GM13976 (cell line): ENCODE data around the gene EPC1.
A peak's percentile ranks its signal among the peaks of the same experiment; 100 is the strongest.
"Not testable (repeated sequence)": the region's sequence is repeated elsewhere in the genome, so short reads cannot be mapped to it uniquely, and the experiment has no call there.

Source experiments
- DNase-seq: peaks from one replicate; pipeline ENCODE4 v3.0.0; 2012; ENCODE audit warnings: low spot score
- in situ Hi-C: fragments of 300-500 bp; cut with MboI; formaldehyde crosslinking; loops from one replicate; pipeline ENCODE4 v1.12.0; 2022; ENCODE audit warnings: low sequenced_read_pairs, mixed read lengths, inconsistent platforms; ENCODE audit not compliant: unreplicated experiment
- TF ChIP-seq, protein P1 (sequence below): IDR thresholded peaks from 2 replicates; pipeline ENCODE4 v1.5.1; 2012; ENCODE audit warnings: borderline replicate concordance, mild to moderate bottlenecking; ENCODE audit not compliant: insufficient read depth; ENCODE audit errors: extremely low read depth, missing control alignments, control extremely low read depth

The EPC1 gene, protein sequence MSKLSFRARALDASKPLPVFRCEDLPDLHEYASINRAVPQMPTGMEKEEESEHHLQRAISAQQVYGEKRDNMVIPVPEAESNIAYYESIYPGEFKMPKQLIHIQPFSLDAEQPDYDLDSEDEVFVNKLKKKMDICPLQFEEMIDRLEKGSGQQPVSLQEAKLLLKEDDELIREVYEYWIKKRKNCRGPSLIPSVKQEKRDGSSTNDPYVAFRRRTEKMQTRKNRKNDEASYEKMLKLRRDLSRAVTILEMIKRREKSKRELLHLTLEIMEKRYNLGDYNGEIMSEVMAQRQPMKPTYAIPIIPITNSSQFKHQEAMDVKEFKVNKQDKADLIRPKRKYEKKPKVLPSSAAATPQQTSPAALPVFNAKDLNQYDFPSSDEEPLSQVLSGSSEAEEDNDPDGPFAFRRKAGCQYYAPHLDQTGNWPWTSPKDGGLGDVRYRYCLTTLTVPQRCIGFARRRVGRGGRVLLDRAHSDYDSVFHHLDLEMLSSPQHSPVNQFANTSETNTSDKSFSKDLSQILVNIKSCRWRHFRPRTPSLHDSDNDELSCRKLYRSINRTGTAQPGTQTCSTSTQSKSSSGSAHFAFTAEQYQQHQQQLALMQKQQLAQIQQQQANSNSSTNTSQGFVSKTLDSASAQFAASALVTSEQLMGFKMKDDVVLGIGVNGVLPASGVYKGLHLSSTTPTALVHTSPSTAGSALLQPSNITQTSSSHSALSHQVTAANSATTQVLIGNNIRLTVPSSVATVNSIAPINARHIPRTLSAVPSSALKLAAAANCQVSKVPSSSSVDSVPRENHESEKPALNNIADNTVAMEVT

DNA sequence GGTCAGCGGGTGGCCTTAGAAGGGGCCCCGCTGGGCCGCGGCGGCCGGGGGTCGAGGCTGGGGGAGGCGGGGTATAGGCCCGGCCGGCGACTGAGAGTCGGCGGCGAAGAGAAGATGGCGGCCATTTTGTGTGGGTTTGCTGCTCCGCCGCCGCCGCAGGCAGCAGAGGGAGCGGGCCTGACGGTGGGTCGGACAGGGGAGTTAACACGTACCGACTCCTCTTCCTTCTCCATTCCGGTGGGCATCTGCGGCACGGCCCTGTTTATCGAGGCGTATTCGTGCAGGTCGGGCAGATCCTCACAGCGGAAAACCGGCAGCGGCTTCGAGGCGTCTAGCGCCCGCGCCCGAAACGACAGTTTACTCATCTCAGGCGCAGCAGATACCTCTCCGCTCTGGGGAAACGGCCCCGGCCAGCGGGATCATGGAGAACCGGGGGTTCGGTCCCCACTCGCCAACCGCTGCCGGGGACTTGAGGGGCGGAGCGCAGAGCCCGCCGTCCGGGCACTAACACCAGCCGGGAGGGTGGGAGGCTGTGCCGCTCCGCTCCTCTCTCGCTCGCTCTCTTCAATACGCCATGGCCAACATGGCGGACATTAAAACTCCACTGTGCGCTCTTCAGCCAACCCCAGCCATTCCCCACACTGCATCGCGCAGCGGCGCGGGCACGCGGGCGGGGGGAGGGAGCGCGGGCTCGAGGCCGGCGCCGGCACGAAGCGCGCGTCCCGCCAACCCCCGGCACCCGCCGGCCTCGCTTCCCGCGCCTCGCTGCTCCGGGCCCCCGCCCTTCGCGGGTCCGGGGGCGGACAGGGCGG is at the start of gene EPC1:
TSS of gene EPC1 (minus strand) at position 608 of the 812 bp plus-strand sequence. CDS start at position 365, 243 bp downstream.
- peak; percentile 94 for DNase-seq
- TF ChIP-seq, protein P1, sequence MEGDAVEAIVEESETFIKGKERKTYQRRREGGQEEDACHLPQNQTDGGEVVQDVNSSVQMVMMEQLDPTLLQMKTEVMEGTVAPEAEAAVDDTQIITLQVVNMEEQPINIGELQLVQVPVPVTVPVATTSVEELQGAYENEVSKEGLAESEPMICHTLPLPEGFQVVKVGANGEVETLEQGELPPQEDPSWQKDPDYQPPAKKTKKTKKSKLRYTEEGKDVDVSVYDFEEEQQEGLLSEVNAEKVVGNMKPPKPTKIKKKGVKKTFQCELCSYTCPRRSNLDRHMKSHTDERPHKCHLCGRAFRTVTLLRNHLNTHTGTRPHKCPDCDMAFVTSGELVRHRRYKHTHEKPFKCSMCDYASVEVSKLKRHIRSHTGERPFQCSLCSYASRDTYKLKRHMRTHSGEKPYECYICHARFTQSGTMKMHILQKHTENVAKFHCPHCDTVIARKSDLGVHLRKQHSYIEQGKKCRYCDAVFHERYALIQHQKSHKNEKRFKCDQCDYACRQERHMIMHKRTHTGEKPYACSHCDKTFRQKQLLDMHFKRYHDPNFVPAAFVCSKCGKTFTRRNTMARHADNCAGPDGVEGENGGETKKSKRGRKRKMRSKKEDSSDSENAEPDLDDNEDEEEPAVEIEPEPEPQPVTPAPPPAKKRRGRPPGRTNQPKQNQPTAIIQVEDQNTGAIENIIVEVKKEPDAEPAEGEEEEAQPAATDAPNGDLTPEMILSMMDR = no peak
- in situ Hi-C loops = loop anchor here (10.0 kb wide), 2 partner anchors 92 to 152 kb away; no protein-coding TSS in a partner anchor

- TF ChIP-seq, protein P1 = no peak
- no peak for DNase-seq
- in situ Hi-C loops = no loop called here
These were observed 47.0 kb upstream of the EPC1 start for GRCh38 chr10:32393911-32394310.

GRCh38 chr10:32392284-32392683 is 45.3 kb upstream of the EPC1 start:
- in situ Hi-C loops, DNase-seq: not testable (repeated sequence)

- TF ChIP-seq, protein P1 = no peak
- in situ Hi-C loops = no loop called here
- no peak for DNase-seq
These were observed 43.2 kb upstream of the EPC1 start for GRCh38 chr10:32390193-32390592.

DNA sequence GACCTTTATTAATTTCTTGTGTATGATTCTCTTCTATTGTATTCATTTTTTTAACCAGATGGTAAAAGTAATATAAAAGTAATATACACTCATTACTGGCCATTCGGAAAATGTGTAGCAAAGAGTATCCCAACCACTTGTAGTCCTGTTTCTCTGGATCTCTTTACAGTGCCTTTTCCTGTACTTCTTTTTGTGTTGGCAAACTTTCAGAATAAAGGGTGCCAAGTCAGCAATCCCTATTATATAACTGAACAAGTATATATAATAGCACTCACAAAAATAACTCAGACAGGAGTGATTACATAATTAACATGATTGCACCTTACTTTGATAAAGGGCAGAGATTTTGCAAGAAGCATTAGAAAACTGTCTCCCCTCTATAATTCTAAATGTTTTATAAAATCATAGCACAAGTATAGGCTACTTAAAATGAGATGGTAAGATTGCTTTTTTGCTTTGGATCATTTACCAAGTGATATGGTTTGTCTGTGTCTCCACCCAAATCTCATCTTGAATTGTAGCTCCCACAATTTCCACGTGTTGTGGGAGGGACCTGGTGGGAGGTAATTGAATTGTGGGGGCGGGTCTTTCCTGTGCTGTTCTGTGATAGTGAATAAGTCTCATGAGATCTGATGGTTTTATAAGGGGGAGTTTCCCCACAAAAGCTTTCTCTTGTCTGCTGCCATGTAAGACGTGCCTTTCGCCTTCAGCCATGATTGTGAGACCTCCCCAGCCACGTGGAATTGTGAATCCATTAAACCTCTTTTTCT is 41.5 kb upstream of the EPC1 start:
- TF ChIP-seq, protein P1 = no peak
- in situ Hi-C loops = no loop called here
- DNase-seq = no peak

DNA sequence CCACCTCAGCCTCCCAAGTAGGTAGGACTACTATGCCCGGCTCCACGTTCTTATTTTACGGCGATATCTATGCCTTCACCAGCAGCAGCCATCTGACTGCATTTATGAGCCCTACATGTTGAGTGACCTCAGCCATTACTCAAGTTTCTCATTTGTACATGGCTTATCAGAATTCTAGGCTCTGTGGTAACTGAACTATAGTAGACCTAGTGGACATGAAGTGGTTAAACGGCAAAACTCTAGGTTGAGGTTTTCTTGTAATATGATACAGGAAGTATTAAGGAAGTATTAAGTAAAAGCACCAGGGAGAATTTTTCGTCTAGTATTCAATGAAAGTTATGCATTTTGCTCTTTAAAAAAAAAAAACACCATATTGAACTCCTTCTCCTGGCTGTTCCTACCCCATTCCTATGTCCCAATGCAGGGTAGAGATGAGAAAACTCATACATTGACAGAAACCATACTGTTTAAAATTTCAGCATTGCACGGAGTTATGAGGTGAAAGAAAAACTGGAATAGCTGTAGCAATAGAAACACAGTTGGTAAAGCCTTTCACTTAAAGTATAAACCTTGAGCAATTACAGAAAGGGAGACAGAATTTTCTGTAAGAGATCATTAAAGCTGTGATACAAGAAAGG is 39.8 kb upstream of the EPC1 start:
- DNase-seq = no peak
- TF ChIP-seq, protein P1 = no peak

More for the DNA sequence above, 39.8 kb upstream of the EPC1 start:
- in situ Hi-C loops = no loop called here
